ENCODE results near the gene PHACTR1.

PHACTR1 gene

GRCh38 chr6:12751694-12752325 is 35.2 kb downstream of the PHACTR1 start:
- Histone ChIP-seq H3K79me2 (ENCODE audit: low read length) (no peaks in the 10 kb centered on the region), H3K27me3 (ENCODE audit: low read depth, low read length) (no peaks in the 10 kb centered on the region), H3K27ac (ENCODE audit: low read length) (no peak overlapping the region), H3K4me1 (ENCODE audit: low read length) (no peaks in the 10 kb centered on the region), H3K9ac (ENCODE audit: low read length) (no peak overlapping the region), H3K4me2 (ENCODE audit: low read length) (no peak overlapping the region), H2AFZ (ENCODE audit: low read depth, low read length) (no peak overlapping the region), H3K4me3 (ENCODE audit: low read length) (no peak overlapping the region), H3K36me3 (replicated peaks; ENCODE audit: low read depth, low read length) (no peaks in the 10 kb centered on the region), H4K20me1 (ENCODE audit: insufficient read depth, low read length) (no peaks in the 10 kb centered on the region), H3K9me3 (ENCODE audit: insufficient read depth, low read length) (no peaks in the 10 kb centered on the region)
- TF ChIP-seq EZH2phosphoT487 (IDR thresholded peaks at IDR 0.05; ENCODE audit: low read depth) (no peak), CTCF (IDR thresholded peaks at IDR 0.05; ENCODE audit: low read depth, low read length) (no peak)

GRCh38 chr6:12753036-12753435 is 36.5 kb downstream of the PHACTR1 start:
- Histone ChIP-seq H3K27me3 (ENCODE audit: low read depth, low read length) (no peaks in the 10 kb centered on the region), H3K79me2 (ENCODE audit: low read length) (no peaks in the 10 kb centered on the region), H3K27ac (ENCODE audit: low read length) (no peak overlapping the region), H3K9me3 (ENCODE audit: insufficient read depth, low read length) (no peaks in the 10 kb centered on the region), H3K9ac (ENCODE audit: low read length) (no peak overlapping the region), H3K4me2 (ENCODE audit: low read length) (no peak overlapping the region), H4K20me1 (ENCODE audit: insufficient read depth, low read length) (no peaks in the 10 kb centered on the region), H3K36me3 (replicated peaks; ENCODE audit: low read depth, low read length) (no peaks in the 10 kb centered on the region), H2AFZ (ENCODE audit: low read depth, low read length) (no peak overlapping the region), H3K4me1 (ENCODE audit: low read length) (no peaks in the 10 kb centered on the region), H3K4me3 (ENCODE audit: low read length) (no peak overlapping the region)
- TF ChIP-seq EZH2phosphoT487 (IDR thresholded peaks at IDR 0.05; ENCODE audit: low read depth) (no peak), CTCF (IDR thresholded peaks at IDR 0.05; ENCODE audit: low read depth, low read length) (no peak)

GRCh38 chr6:12760226-12760625 is 43.7 kb downstream of the PHACTR1 start:
- Histone ChIP-seq H3K4me3 (ENCODE audit: low read length) (no peak overlapping the region), H3K4me1 (ENCODE audit: low read length) (no peaks in the 10 kb centered on the region), H3K9ac (ENCODE audit: low read length) (no peak overlapping the region), H4K20me1 (ENCODE audit: insufficient read depth, low read length) (no peaks in the 10 kb centered on the region), H3K79me2 (ENCODE audit: low read length) (no peaks in the 10 kb centered on the region), H2AFZ (ENCODE audit: low read depth, low read length) (no peak overlapping the region), H3K27me3 (ENCODE audit: low read depth, low read length) (no peaks in the 10 kb centered on the region), H3K4me2 (ENCODE audit: low read length) (no peak overlapping the region), H3K9me3 (ENCODE audit: insufficient read depth, low read length) (no peaks in the 10 kb centered on the region), H3K27ac (ENCODE audit: low read length) (no peak overlapping the region), H3K36me3 (replicated peaks; ENCODE audit: low read depth, low read length) (no peaks in the 10 kb centered on the region)
- no peak for TF ChIP-seq EZH2phosphoT487 (IDR thresholded peaks at IDR 0.05; ENCODE audit: low read depth)

DNA sequence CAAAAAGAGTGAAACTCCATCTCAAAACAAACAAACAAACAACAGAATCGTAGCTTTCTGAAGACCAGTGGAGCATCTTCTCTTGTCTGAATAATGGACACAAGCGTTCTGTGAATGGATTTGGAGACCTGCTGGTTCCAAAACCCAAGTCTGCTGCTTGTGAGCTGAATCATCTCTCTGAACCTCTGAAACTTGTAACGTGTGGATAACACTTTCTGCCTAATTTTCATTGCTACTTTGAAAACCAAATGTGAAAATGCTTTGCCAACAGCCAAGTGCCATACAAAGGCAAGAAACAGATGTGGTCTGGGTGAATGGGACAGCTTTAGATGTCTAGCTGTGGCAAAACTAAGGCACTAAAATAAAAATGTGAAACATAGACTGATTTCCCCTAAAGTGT is 44.3 kb downstream of the PHACTR1 start:
- TF ChIP-seq CTCF (IDR thresholded peaks at IDR 0.05; ENCODE audit: low read depth, low read length) (no peak), EZH2phosphoT487 (IDR thresholded peaks at IDR 0.05; ENCODE audit: low read depth) (no peak)
- Histone ChIP-seq H3K27ac (ENCODE audit: low read length) (no peak overlapping the region), H3K4me2 (ENCODE audit: low read length) (no peak overlapping the region), H2AFZ (ENCODE audit: low read depth, low read length) (no peak overlapping the region), H3K4me3 (ENCODE audit: low read length) (no peak overlapping the region), H3K79me2 (ENCODE audit: low read length) (no peaks in the 10 kb centered on the region), H4K20me1 (ENCODE audit: insufficient read depth, low read length) (no peaks in the 10 kb centered on the region), H3K36me3 (replicated peaks; ENCODE audit: low read depth, low read length) (no peaks in the 10 kb centered on the region), H3K27me3 (ENCODE audit: low read depth, low read length) (no peaks in the 10 kb centered on the region), H3K4me1 (ENCODE audit: low read length) (no peaks in the 10 kb centered on the region), H3K9ac (ENCODE audit: low read length) (no peak overlapping the region), H3K9me3 (ENCODE audit: insufficient read depth, low read length) (no peaks in the 10 kb centered on the region)

All from OCI-LY3 (cell line).